NCI-H2107 treated with DMSO at 0.1 percent for 48 hours (cell line): ENCODE data around the gene MYO7A.
"Not testable (repeated sequence)": the region's sequence is repeated elsewhere in the genome, so short reads cannot be mapped to it uniquely, and the experiment has no call there.

Source experiments
- DNase-seq: peaks from one replicate; lab custom pipeline; 2025; ENCODE audit not compliant: unreplicated experiment; lab: John Stamatoyannopoulos, UW

Gene MYO7A

GRCh38 chr11:77092382-77092781 lies 35.7 kb upstream of the MYO7A start:
- no peak for DNase-seq

- DNase-seq: no peak
Observed at GRCh38 chr11:77093056-77093891, 34.8 kb upstream of the MYO7A start.

- no peak for DNase-seq
Observed at GRCh38 chr11:77093987-77094840, 33.8 kb upstream of the MYO7A start.

GRCh38 chr11:77094841-77095365 lies 33.1 kb upstream of the MYO7A start:
- DNase-seq: no peak

GRCh38 chr11:77095551-77096490 lies 32.2 kb upstream of the MYO7A start:
- no peak for DNase-seq

- DNase-seq: no peak
Observed at GRCh38 chr11:77096591-77097019, 31.4 kb upstream of the MYO7A start.

- DNase-seq: not testable (repeated sequence)
Observed at GRCh38 chr11:77097180-77097579, 30.9 kb upstream of the MYO7A start.

GRCh38 chr11:77100166-77101042 lies 27.6 kb upstream of the MYO7A start:
- DNase-seq: no peak

GRCh38 chr11:77101043-77101537 lies 27.0 kb upstream of the MYO7A start:
- DNase-seq: no peak

- DNase-seq: no peak
Observed at GRCh38 chr11:77102246-77103210, 25.5 kb upstream of the MYO7A start, which contains the start of gene OMP. Gene OMP (plus strand): TSS chr11:77102840. CDS start chr11:77102840, 0 bp downstream.

- no peak for DNase-seq
Observed at GRCh38 chr11:77103319-77103718, 24.7 kb upstream of the MYO7A start.

- DNase-seq: no peak
Observed at GRCh38 chr11:77104727-77105126, 23.3 kb upstream of the MYO7A start.

- DNase-seq: no peak
Observed at GRCh38 chr11:77106321-77106720, 21.7 kb upstream of the MYO7A start.

- no peak for DNase-seq
Observed at GRCh38 chr11:77106759-77107158, 21.3 kb upstream of the MYO7A start.

- DNase-seq: no peak
Observed at GRCh38 chr11:77107950-77108349, 20.1 kb upstream of the MYO7A start.

- DNase-seq: no peak
Observed at GRCh38 chr11:77108436-77108835, 19.6 kb upstream of the MYO7A start.

GRCh38 chr11:77109236-77110019 lies 18.6 kb upstream of the MYO7A start:
- DNase-seq: no peak
